ENCODE measurements around the gene MPPED1. TPM values are rescaled to one million over a fixed set of nuclear protein-coding genes. Genes with fewer than 3 reads are reported as not detected.

Gene MPPED1
- total RNA-seq, 2 experiments from 2014 or later = not detected

DNA sequence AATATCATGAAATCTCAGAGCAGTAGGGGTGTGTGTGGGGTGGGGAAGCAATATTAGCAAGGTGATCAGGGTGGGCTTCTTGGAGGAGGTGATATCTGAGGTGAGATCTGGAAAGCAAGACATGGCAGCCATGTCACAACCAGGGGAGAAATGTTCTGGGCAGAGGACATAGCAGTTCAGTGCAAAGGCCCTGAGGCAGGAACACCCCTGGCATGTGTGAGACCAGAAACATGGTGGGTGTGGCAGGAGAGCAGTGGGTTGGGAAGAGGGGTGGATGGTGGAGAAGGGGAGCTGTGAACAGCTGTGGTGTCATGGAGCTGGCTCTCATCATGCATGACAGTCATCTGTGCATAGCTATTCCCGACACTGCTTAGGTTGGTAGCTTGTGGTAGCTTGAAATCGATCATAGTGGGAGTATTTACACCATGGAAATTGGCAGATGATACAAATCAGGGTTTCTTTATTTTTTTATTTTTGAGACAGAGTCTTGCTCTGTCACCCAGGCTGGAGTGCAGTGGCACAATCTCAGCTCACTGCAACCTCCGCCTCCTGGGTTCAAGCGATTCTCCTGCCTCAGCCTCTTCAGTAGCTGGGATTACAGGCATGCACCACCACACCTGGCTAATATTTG is 17.9 kb upstream of the MPPED1 start:
- no peaks in the 10 kb centered on the region for H3K9me3 Mint-ChIP-seq (ENCODE audit: insufficient read depth)

GRCh38 chr22:43395086-43395695 is 16.6 kb upstream of the MPPED1 start:
- DNase-seq (no peak), ATAC-seq (no peak)
- Mint-ChIP-seq H3K4me3 (no peak overlapping the region), H3K4me1 (ENCODE audit: low read depth) (no peaks in the 10 kb centered on the region), H3K27ac (no peak overlapping the region), H3K9me3 (ENCODE audit: insufficient read depth) (no peaks in the 10 kb centered on the region), H3K36me3 (ENCODE audit: low read depth) (no peaks in the 10 kb centered on the region), H3K27me3 (ENCODE audit: low read depth) (peaks cover 2% of the 10 kb centered on the region)
- ChIA-PET POLR2A (no interaction called here), CTCF (interaction anchor here (1.8 kb wide), 1 partner anchor 9 kb away, joined by 6 read pairs; no protein-coding TSS in a partner anchor)

More for the DNA sequence above, 17.9 kb upstream of the MPPED1 start:
- Mint-ChIP-seq H3K4me1 (ENCODE audit: low read depth) (no peaks in the 10 kb centered on the region), H3K36me3 (ENCODE audit: low read depth) (no peaks in the 10 kb centered on the region), H3K4me3 (no peak overlapping the region), H3K27ac (no peak overlapping the region), H3K27me3 (ENCODE audit: low read depth) (peaks cover 2% of the 10 kb centered on the region)
- ChIA-PET POLR2A (no interaction called here), CTCF (interaction anchor here (1.8 kb wide), 1 partner anchor 8 kb away, joined by 6 read pairs; no protein-coding TSS in a partner anchor)
- ATAC-seq (no peak), DNase-seq (no peak)

DNA sequence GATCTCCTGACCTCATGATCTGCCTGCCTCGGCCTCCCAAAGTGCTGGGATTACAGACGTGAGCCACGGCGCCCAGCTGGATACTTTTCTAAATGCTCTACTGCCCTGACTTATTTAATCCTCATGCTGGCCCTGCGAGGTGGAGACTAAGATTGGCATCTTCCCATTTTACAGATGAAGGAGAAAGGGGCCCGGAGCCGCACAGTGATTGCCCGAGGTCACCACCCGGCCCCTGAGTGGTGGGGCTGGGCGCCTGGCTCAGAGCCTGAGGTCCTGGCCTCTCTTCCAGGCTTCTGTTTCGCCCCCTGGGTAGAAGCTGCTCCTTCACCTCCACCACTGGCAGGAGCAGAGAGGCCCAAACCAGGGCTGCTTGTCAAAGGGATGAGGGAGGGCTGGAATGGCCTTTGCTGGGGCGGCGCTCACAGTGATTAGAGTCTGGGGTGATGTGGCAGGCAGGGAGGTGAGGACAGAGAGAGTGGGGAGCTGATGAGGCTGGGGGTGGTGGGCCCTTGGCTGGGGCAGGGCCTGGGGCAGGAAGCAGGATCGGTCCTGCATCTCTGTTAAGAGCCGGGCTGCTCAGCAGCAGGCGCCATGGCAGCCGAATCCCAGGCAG is 15.4 kb upstream of the MPPED1 start:
- H3K36me3 Mint-ChIP-seq (ENCODE audit: low read depth) = no peaks in the 10 kb centered on the region
- H3K4me1 Mint-ChIP-seq (ENCODE audit: low read depth) = no peaks in the 10 kb centered on the region
- ChIA-PET POLR2A (no interaction called here), CTCF (no interaction called here)
- H3K27me3 Mint-ChIP-seq (ENCODE audit: low read depth) = peaks cover 2% of the 10 kb centered on the region
- no peak overlapping the region for H3K27ac Mint-ChIP-seq
- ATAC-seq = no peak
- no peak for DNase-seq
- no peak overlapping the region for H3K4me3 Mint-ChIP-seq
- H3K9me3 Mint-ChIP-seq (ENCODE audit: insufficient read depth) = no peaks in the 10 kb centered on the region

- Mint-ChIP-seq H3K27ac (no peak overlapping the region), H3K4me3 (no peak overlapping the region), H3K4me1 (ENCODE audit: low read depth) (no peaks in the 10 kb centered on the region), H3K36me3 (ENCODE audit: low read depth) (no peaks in the 10 kb centered on the region), H3K9me3 (ENCODE audit: insufficient read depth) (no peaks in the 10 kb centered on the region), H3K27me3 (ENCODE audit: low read depth) (peaks cover 2% of the 10 kb centered on the region)
- ChIA-PET CTCF (no interaction called here), POLR2A (no interaction called here)
- no peak for DNase-seq
- no peak for ATAC-seq
Observed at GRCh38 chr22:43396934-43397457, 14.8 kb upstream of the MPPED1 start.

GRCh38 chr22:43397766-43398165 is 14.0 kb upstream of the MPPED1 start:
- H3K36me3 Mint-ChIP-seq (ENCODE audit: low read depth) = no peaks in the 10 kb centered on the region
- no peak overlapping the region for H3K27ac Mint-ChIP-seq
- POLR2A ChIA-PET = no interaction called here
- ATAC-seq (no peak), DNase-seq (no peak)
- peaks cover 2% of the 10 kb centered on the region for H3K27me3 Mint-ChIP-seq (ENCODE audit: low read depth)
- CTCF ChIA-PET = no interaction called here
- no peak overlapping the region for H3K4me3 Mint-ChIP-seq
- H3K9me3 Mint-ChIP-seq (ENCODE audit: insufficient read depth) = no peaks in the 10 kb centered on the region
- no peaks in the 10 kb centered on the region for H3K4me1 Mint-ChIP-seq (ENCODE audit: low read depth)

DNA sequence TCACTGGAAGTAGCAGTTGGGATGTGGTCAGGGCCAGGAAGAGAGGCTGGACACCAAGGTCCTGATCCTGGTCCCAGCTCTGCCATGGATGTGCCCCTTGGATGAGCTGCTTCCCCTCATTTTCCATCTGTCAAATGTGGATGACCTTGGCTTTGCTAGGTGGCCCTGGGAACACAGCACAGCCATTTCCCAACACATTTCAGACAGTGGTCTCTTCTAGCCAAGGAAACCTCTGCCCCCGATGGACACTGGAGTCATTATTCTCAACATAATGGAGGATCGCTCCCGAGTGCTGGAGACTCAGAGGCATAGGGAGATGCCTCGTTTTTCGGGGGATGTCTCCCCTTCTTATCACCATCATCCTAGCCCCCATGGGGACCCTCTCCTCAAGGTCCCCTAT is 13.6 kb upstream of the MPPED1 start:
- no peaks in the 10 kb centered on the region for H3K9me3 Mint-ChIP-seq (ENCODE audit: insufficient read depth)
- ATAC-seq (no peak), DNase-seq (no peak)
- H3K27ac Mint-ChIP-seq = no peak overlapping the region
- H3K4me1 Mint-ChIP-seq (ENCODE audit: low read depth) = no peaks in the 10 kb centered on the region
- H3K36me3 Mint-ChIP-seq (ENCODE audit: low read depth) = no peaks in the 10 kb centered on the region
- H3K4me3 Mint-ChIP-seq = no peak overlapping the region
- ChIA-PET CTCF (no interaction called here), POLR2A (no interaction called here)
- H3K27me3 Mint-ChIP-seq (ENCODE audit: low read depth) = peaks cover 2% of the 10 kb centered on the region

DNA sequence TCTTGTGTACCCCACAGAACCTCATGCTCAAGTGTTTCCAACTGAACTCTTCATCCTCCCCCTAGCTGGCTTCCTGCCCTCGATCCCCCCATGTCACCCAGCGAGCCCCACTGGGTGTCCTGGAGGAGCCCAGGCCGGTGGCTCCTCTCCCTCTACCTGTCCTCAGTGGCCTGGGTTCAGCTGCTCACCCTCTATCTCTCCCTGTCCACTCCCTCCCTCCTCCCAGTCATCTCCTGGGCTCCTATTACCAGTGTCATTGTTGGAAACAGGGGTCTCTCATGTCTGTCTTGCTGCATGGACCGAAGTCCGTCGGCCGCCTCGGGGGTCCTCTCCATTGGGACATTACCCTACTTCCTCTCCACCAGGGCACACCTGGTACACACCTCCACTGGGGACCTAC is 12.9 kb upstream of the MPPED1 start:
- peaks cover 2% of the 10 kb centered on the region for H3K27me3 Mint-ChIP-seq (ENCODE audit: low read depth)
- POLR2A ChIA-PET = no interaction called here
- no peaks in the 10 kb centered on the region for H3K4me1 Mint-ChIP-seq (ENCODE audit: low read depth)

GRCh38 chr22:43399338-43399979 is 12.4 kb upstream of the MPPED1 start:
- H3K36me3 Mint-ChIP-seq (ENCODE audit: low read depth) = no peaks in the 10 kb centered on the region
- H3K4me3 Mint-ChIP-seq = no peak overlapping the region
- no peak for ATAC-seq
- CTCF ChIA-PET = interaction anchor here (1.3 kb wide), 1 partner anchor 53 kb away, joined by 3 read pairs; no protein-coding TSS in a partner anchor
- H3K9me3 Mint-ChIP-seq (ENCODE audit: insufficient read depth) = no peaks in the 10 kb centered on the region
- no peak overlapping the region for H3K27ac Mint-ChIP-seq
- DNase-seq = no peak
- peaks cover 2% of the 10 kb centered on the region for H3K27me3 Mint-ChIP-seq (ENCODE audit: low read depth)
- POLR2A ChIA-PET = no interaction called here
- no peaks in the 10 kb centered on the region for H3K4me1 Mint-ChIP-seq (ENCODE audit: low read depth)

More for the DNA sequence above, 12.9 kb upstream of the MPPED1 start:
- H3K4me3 Mint-ChIP-seq = no peak overlapping the region
- DNase-seq (no peak), ATAC-seq (no peak)
- H3K36me3 Mint-ChIP-seq (ENCODE audit: low read depth) = no peaks in the 10 kb centered on the region
- CTCF ChIA-PET = no interaction called here
- no peaks in the 10 kb centered on the region for H3K9me3 Mint-ChIP-seq (ENCODE audit: insufficient read depth)
- no peak overlapping the region for H3K27ac Mint-ChIP-seq

DNA sequence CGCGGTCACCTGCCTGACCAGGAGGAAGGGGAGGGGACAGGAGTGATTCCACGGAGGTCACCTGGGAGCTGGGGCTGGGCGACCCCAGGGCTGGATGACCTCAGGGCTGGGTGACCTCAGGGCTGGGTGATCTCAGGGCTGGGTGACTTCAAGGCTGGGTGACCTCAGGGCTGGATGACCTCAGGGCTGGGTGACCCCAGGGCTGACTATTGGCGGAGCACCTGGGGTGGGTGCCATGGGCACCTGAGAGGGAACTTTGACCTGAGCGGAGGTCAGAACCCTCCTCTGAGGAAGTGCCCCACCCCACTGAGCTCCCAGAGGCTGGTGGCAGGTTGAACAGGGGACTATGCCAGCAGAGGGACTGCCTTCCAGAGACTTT is 11.8 kb upstream of the MPPED1 start:
- no peaks in the 10 kb centered on the region for H3K4me1 Mint-ChIP-seq (ENCODE audit: low read depth)
- ATAC-seq (no peak), DNase-seq (no peak)
- no peaks in the 10 kb centered on the region for H3K9me3 Mint-ChIP-seq (ENCODE audit: insufficient read depth)
- H3K27me3 Mint-ChIP-seq (ENCODE audit: low read depth) = peaks cover 2% of the 10 kb centered on the region
- no peaks in the 10 kb centered on the region for H3K36me3 Mint-ChIP-seq (ENCODE audit: low read depth)
- H3K27ac Mint-ChIP-seq = no peak overlapping the region
- CTCF ChIA-PET = interaction anchor here (1.3 kb wide), 1 partner anchor 54 kb away, joined by 3 read pairs; no protein-coding TSS in a partner anchor
- POLR2A ChIA-PET = no interaction called here
- H3K4me3 Mint-ChIP-seq = no peak overlapping the region

GRCh38 chr22:43400449-43400848 is 11.4 kb upstream of the MPPED1 start:
- no peak for ATAC-seq
- ChIA-PET POLR2A (no interaction called here), CTCF (interaction anchor here (1.3 kb wide), 1 partner anchor 54 kb away, joined by 3 read pairs; no protein-coding TSS in a partner anchor)
- DNase-seq = no peak
- Mint-ChIP-seq H3K9me3 (ENCODE audit: insufficient read depth) (no peaks in the 10 kb centered on the region), H3K4me1 (ENCODE audit: low read depth) (no peaks in the 10 kb centered on the region), H3K36me3 (ENCODE audit: low read depth) (no peaks in the 10 kb centered on the region), H3K27ac (no peak overlapping the region), H3K4me3 (no peak overlapping the region), H3K27me3 (ENCODE audit: low read depth) (peaks cover 2% of the 10 kb centered on the region)

GRCh38 chr22:43401233-43401632 is 10.6 kb upstream of the MPPED1 start:
- POLR2A ChIA-PET = no interaction called here
- no peaks in the 10 kb centered on the region for H3K4me1 Mint-ChIP-seq (ENCODE audit: low read depth)
- no peak overlapping the region for H3K27ac Mint-ChIP-seq
- ATAC-seq (no peak), DNase-seq (no peak)
- H3K27me3 Mint-ChIP-seq (ENCODE audit: low read depth) = peaks cover 2% of the 10 kb centered on the region
- CTCF ChIA-PET = no interaction called here
- no peaks in the 10 kb centered on the region for H3K9me3 Mint-ChIP-seq (ENCODE audit: insufficient read depth)
- no peaks in the 10 kb centered on the region for H3K36me3 Mint-ChIP-seq (ENCODE audit: low read depth)
- no peak overlapping the region for H3K4me3 Mint-ChIP-seq

DNA sequence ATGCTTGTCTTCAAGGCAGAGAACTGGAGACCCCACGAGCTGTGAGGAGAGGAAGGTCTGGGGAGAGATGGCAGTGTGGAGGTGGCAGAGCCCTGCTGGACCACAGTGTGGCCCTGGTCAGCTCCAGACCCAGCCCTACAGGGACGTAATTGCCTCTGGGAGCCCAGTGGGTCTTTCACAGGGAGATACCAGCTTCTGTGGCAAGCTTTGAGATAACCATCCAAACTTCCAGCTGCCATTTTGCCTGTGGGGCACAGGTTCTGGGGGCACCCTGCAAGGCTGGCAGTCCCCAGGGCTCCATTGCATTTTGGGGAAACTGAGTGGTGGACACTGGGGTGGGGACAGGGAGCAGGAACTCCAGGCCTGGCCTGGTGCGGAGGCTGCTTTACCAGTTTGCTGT is 10.2 kb upstream of the MPPED1 start:
- peaks cover 2% of the 10 kb centered on the region for H3K27me3 Mint-ChIP-seq (ENCODE audit: low read depth)
- no peaks in the 10 kb centered on the region for H3K9me3 Mint-ChIP-seq (ENCODE audit: insufficient read depth)
- ChIA-PET CTCF (no interaction called here), POLR2A (no interaction called here)
- H3K36me3 Mint-ChIP-seq (ENCODE audit: low read depth) = no peaks in the 10 kb centered on the region
- ATAC-seq = no peak
- no peak overlapping the region for H3K27ac Mint-ChIP-seq
- H3K4me1 Mint-ChIP-seq (ENCODE audit: low read depth) = no peaks in the 10 kb centered on the region
- no peak overlapping the region for H3K4me3 Mint-ChIP-seq
- DNase-seq = no peak
